HG03045 (cell line): ENCODE measurements around the gene GFY.
A peak's percentile ranks its signal among the peaks of the same experiment; 100 is the strongest.

ENCODE experiments used
- ATAC-seq: cut with Tn5 transposase; IDR thresholded peaks from one replicate; pipeline ENCODE4 v1.9.1; 2021; ENCODE audit warnings: mild to moderate bottlenecking, moderate library complexity; ENCODE audit not compliant: unreplicated experiment

The GFY gene

DNA sequence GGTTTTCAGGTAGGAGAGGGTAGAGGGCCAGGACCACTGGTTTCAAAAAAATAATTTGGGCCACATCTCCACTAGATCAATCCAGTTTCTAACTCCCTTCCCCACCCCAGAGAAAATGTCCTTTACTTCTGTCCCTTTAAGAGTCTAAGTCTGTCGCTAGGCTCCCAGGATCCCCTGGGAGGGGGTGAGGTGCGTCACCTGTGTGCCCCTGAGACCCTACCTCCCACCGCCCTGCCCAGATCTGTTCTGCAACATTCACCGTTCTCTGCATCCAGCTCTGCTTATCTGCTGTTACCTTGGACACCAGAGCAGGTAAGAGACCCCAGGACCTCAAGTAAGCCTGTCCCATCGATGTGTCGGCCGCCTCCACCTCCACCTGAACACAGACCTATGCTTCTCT is at the start of gene GFY:
TSS of gene GFY (plus strand) at position 211 of the 400 bp plus-strand sequence. CDS start 1,043 bp downstream, outside the sequence.
- ATAC-seq: no peak

GRCh38 chr19:49378512-49378911 is 46.7 kb upstream of the GFY start:
- ATAC-seq: no peak

DNA sequence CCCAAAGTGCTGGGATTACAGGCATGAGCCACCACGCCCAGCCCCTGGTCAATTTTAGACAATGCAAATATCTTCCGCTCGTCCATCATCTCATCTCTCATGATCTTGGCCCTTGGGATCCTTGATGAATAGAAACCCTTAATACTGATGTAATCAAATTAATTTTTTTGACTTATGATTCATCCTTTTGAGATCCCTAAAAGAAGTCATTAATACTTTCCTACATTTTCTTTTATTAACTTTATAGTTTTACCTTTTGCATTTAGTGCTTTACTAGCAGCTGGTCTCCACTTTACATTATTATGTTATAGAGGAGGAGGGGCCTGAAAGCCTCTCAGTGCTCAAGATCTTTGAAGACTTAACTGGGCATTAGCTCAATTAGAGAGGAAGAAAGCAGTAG is 44.8 kb upstream of the GFY start:
- ATAC-seq: no peak

DNA sequence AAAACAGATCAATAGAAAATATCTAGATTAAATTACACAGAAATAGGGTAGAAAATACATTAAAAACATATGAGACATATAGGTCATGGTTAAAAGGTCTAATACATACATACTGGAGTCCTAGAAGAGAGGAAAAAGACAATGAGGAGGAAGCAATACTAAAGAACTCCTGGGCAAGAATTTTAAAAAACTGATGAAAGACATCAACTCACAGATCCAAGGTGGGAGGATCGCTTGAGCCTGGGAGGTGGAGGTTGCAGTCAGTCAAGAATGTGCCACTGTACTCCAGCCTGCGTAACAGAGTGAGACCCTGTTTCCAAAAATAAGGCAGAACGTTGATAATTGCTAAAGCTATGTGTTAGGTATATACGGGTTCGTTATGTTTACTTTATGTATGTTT is 42.5 kb upstream of the GFY start:
- no peak for ATAC-seq

DNA sequence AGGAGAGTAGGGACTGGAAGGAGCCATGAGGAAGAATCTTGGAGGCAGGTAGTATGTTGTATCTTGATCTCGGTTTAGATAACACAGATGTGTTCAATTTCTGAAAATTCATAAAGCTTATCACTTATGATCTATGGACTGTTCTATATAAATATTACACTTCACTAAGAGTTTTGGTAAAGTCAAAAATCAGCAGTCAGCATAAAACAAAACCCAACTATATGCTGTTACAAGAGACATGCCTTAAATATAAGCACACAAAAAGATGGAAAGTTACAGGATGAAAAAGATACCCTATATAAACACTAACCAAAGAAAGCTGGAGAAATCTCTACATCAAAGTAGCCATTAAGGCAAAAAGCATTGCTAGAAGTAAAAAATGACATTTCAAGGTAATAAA is 41.6 kb upstream of the GFY start:
- no peak for ATAC-seq

DNA sequence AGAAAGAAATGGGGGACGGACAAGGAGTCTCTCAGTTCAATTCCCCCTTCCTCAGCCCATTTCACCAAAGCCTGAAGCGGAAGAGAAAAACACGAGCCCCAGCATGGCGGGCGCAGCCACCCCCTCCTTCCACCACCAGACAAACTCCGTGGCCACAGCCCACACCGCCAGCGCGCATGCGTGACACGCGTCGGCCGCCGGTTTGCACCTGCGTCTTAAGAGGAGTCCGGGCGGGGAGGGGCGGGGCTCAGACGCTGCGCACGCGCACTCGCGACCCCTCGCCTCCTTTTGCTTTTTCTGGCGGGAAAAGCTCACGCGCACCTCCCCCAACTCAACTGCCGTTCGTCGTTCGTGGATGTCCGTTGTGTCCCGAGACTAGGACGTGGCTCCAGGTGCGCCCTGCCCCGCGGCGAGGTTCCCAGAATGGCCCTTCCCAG is 37.2 kb upstream of the GFY start, which contains the start of gene KASH5:
TSS of gene KASH5 (plus strand) at position 314 of the 437 bp plus-strand sequence. CDS start 2,635 bp downstream, outside the sequence.
- peak; percentile 69 for ATAC-seq

DNA sequence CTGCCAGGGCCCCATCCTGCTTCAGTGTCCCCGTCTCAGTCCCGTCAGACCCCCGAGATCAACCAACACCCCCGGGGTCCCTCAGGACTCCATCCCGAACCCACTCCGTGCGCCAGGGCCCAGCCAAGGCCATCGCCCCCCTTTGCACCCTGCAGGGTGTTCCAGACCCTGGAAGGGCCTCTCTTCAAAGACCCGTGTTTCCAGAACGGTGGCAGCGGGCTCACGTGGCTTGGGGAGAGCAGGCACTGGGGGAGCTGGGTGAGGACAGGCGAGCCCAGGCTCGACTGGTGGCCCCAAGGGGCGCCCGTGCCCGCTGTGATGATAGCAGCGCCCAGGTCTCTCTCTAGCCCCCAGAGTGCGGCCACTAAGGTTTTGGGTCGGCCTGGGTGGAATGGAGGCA is 35.8 kb upstream of the GFY start:
- no peak for ATAC-seq

- no peak for ATAC-seq
These were observed 34.9 kb upstream of the GFY start for GRCh38 chr19:49390131-49390928.

GRCh38 chr19:49390929-49391359 is 34.2 kb upstream of the GFY start:
- ATAC-seq: no peak

- no peak for ATAC-seq
These were observed 33.4 kb upstream of the GFY start for GRCh38 chr19:49391581-49392399.

DNA sequence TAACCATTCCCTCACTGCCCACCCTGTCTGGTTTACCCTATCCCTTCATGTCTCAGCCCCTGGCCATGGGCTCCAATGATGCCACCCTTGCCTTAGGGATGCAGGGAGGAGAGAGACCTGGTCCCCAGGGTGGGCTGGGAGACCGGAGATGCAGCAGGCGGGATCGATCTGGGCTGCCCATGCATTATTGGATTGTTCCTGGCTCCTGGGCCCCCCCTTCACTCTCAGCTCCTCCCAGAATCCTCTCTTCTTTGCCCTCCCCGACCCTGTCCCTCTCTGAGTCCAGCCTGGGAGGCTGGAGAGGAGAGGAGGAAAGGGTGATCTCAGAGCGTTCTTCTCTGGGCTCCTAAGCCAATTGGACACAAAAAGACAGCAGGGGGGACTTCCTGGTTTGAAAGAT is 31.3 kb upstream of the GFY start:
- ATAC-seq: no peak

GRCh38 chr19:49395581-49396407 is 29.4 kb upstream of the GFY start:
- no peak for ATAC-seq

- no peak for ATAC-seq
These were observed 28.3 kb upstream of the GFY start for GRCh38 chr19:49396738-49397505.

GRCh38 chr19:49398001-49398615 is 27.1 kb upstream of the GFY start:
- no peak for ATAC-seq

DNA sequence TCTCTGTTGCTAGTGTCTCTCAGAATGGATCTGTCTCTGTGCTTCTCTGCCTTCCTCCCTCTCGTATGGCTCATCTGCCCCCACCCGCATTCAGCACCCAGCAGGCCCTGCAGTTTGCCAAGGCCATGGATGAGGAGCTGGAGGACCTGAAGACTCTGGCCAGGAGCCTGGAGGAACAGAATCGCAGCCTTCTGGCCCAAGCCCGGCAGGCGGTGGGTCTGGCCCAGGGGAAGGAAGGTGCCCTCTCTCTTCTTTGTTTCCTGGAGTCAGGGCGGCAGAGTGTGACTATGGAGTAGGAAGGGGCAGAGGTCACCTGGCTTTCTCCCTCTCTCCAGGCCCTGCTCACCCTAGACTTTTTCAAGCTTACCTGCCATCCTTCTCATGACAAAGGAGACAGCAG is 26.3 kb upstream of the GFY start:
- no peak for ATAC-seq

DNA sequence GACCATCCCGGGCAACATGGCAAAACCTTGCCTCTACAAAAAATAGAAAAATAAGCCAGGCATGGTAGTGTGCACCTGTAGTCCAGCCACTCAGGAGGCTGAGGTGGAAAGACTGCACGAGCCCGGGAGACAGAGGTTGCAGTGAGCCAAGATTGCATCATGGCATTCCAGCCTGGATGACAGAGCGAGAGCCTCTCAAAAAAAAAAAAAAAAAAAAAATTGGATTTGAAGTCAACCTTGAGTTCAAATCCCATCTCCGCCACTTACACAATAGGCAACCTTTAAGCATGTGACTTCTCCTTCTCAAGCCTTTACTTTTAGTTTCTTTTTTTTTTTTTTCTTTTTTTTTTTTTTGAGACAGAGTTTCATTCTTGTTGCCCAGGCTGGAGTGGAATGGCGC is 25.2 kb upstream of the GFY start:
- no peak for ATAC-seq

DNA sequence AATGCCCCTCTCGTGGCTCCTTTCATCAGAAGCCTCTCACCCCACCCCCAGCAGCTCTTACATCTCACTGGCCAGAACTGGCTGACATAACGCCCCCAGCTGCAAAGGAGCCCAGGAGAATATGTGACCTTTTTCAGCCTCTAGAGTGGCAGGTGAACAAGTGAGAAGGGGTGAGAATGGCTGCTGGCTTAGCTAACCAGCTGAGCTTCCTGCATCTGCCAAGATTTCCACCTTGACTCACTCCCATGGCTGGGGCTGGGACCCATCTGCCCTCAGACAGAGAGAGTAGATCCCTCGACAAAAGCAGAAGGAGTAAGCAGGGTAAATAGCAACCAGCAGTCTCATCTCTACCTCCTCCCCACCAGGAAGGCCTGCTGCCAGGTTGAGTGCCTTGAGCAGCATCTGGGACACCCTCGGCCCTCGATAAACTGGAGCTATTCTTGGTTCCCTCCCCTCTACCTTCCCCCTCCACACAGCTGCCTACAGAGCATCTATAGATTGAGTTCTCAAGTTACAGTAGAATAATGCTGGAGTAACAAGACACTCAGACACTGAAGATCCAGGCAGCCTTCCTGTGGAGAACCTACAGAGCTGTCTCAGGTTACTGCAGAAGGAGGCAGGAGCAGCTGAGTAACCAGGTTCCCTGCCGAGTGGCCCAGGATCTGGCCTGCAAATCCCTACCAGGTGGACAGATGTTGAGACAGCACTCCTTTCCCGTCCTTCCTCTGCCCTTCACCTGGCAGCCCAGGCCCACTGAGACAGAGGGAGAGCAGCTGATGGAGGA is 21.6 kb upstream of the GFY start:
- no peak for ATAC-seq

GRCh38 chr19:49407079-49407478 is 18.1 kb upstream of the GFY start:
- no peak for ATAC-seq

DNA sequence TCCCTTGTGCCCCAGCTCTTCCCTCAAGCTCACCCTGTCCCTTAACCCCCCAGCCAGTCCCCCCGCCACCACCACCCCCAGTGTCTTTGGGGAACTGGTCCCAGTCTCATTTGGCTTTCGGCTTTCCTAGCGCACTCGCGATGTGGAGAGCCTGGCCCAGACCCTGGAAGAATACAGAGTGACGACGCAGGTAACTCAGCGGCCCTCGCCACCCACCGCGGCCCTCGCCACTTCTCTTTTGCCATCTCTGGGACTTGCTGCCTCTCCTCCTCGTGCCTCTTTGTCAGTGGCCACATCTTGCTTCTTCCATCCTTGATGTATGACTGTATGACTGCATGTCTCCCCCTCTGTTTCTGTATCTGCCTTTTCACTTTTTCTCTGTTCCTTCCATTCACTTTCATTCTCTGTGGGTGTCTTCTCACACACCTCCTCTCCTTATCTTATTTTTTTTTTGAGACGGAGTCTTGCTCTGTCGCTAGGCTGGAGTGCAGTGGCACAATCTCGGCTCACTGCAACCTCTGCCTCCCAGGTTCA is 17.6 kb upstream of the GFY start:
- ATAC-seq: no peak
